GM21619 (cell line): ENCODE data around the gene RBM33.
"Not testable (repeated sequence)": the region's sequence is repeated elsewhere in the genome, so short reads cannot be mapped to it uniquely, and the experiment has no call there.

Experiments used
- ATAC-seq: cut with Tn5 transposase; IDR thresholded peaks from one replicate; pipeline ENCODE4 v1.9.1; 2021; ENCODE audit not compliant: unreplicated experiment

The RBM33 gene

GRCh38 chr7:155662343-155663043 is 18.0 kb downstream of the RBM33 start:
- no peak for ATAC-seq

GRCh38 chr7:155663937-155664336 is 19.5 kb downstream of the RBM33 start:
- no peak for ATAC-seq

GRCh38 chr7:155665079-155665956 is 20.9 kb downstream of the RBM33 start:
- ATAC-seq, result no peak

GRCh38 chr7:155665957-155666287 is 21.5 kb downstream of the RBM33 start:
- ATAC-seq, result no peak

- ATAC-seq, result no peak
These were observed 22.9 kb downstream of the RBM33 start for GRCh38 chr7:155667241-155667829.

GRCh38 chr7:155669717-155670505 is 25.4 kb downstream of the RBM33 start:
- ATAC-seq, result no peak

- ATAC-seq, result no peak
These were observed 26.1 kb downstream of the RBM33 start for GRCh38 chr7:155670521-155670920.

GRCh38 chr7:155674556-155674955 is 30.1 kb downstream of the RBM33 start:
- ATAC-seq, result no peak

GRCh38 chr7:155676052-155676451 is 31.6 kb downstream of the RBM33 start:
- ATAC-seq, result no peak

- no peak for ATAC-seq
These were observed 33.2 kb downstream of the RBM33 start for GRCh38 chr7:155677688-155678087.

GRCh38 chr7:155680124-155680523 is 35.7 kb downstream of the RBM33 start:
- no peak for ATAC-seq

- no peak for ATAC-seq
These were observed 36.4 kb downstream of the RBM33 start for GRCh38 chr7:155680864-155681263.

- no peak for ATAC-seq
These were observed 37.2 kb downstream of the RBM33 start for GRCh38 chr7:155681663-155682062.

GRCh38 chr7:155682484-155682883 is 38.0 kb downstream of the RBM33 start:
- ATAC-seq, result no peak

- ATAC-seq, result no peak
These were observed 38.6 kb downstream of the RBM33 start for GRCh38 chr7:155683098-155683497.

- ATAC-seq, result no peak
These were observed 39.3 kb downstream of the RBM33 start for GRCh38 chr7:155683714-155684113.

GRCh38 chr7:155684543-155684942 is 40.1 kb downstream of the RBM33 start:
- ATAC-seq, result no peak

GRCh38 chr7:155685070-155685790 is 40.8 kb downstream of the RBM33 start:
- ATAC-seq, result peak; percentile 79

- ATAC-seq, result no peak
These were observed 41.3 kb downstream of the RBM33 start for GRCh38 chr7:155685791-155686160.

- not testable (repeated sequence) for ATAC-seq
These were observed 42.3 kb downstream of the RBM33 start for GRCh38 chr7:155686620-155687324.
